Natural killer cell (primary cell): ENCODE results near the gene COL19A1. TPM values are rescaled to one million over a fixed set of nuclear protein-coding genes. Genes with fewer than 3 reads are reported as not detected.

ENCODE experiments used
- ATAC-seq, 3 donors: fragments of 150-1000 bp in 2 of 3; fragments of 200-7000 bp in 1 of 3; cut with Tn5 transposase; 1 replicate in 1 of 3; 2 replicates in 2 of 3; pipeline ENCODE4 v1.10.0; 2021; ENCODE audit warnings: mild to moderate bottlenecking in 2 of 3, moderate library complexity in 2 of 3
- DNase-seq, 2 donors: peaks; one replicate each; pipeline versions ENCODE4 v3.0.0 to v3.0.0-alpha.2; 2013 to 2021; ENCODE audit warnings: mixed read lengths in 1 of 2
- H3K27ac ChIP-seq: one replicate; pipeline ENCODE4 v1.5.1; 2013; ENCODE audit warnings: mild to moderate bottlenecking, low read length
- H3K27me3 ChIP-seq: one replicate; pipeline ENCODE4 v1.6.1; 2013; ENCODE audit warnings: low read length; ENCODE audit not compliant: control insufficient read depth, insufficient read depth
- H3K36me3 ChIP-seq: one replicate; pipeline ENCODE4 v1.6.1; 2013; ENCODE audit warnings: low read length; ENCODE audit not compliant: control insufficient read depth, insufficient read depth
- H3K4me1 ChIP-seq: one replicate; pipeline ENCODE4 v1.6.1; 2013; ENCODE audit warnings: low read length; ENCODE audit not compliant: control insufficient read depth, insufficient read depth
- H3K4me3 ChIP-seq: one replicate; pipeline ENCODE4 v1.5.1; 2013; ENCODE audit warnings: low read length
- H3K9me3 ChIP-seq: one replicate; pipeline ENCODE4 v1.6.1; 2013; ENCODE audit warnings: low read length; ENCODE audit not compliant: control insufficient read depth, insufficient read depth
- H3K27ac Mint-ChIP-seq, 2 donors: one replicate each; pipeline ENCODE4 v1.8.0; 2022; ENCODE audit warnings: mild to moderate bottlenecking in 2 of 2, mixed read lengths in 2 of 2, moderate library complexity in 1 of 2
- H3K27me3 Mint-ChIP-seq, 2 donors: one replicate each; pipeline ENCODE4 v1.8.0; 2022; ENCODE audit warnings: low read depth in 2 of 2, mixed read lengths in 2 of 2
- H3K36me3 Mint-ChIP-seq: one replicate; pipeline ENCODE4 v1.8.0; 2022; ENCODE audit warnings: mixed read lengths
- H3K4me1 Mint-ChIP-seq, 2 donors: one replicate each; pipeline ENCODE4 v1.8.0; 2022; ENCODE audit warnings: mixed read lengths in 2 of 2
- H3K4me3 Mint-ChIP-seq: one replicate; pipeline ENCODE4 v1.8.0; 2022; ENCODE audit warnings: mild to moderate bottlenecking, moderate library complexity, mixed read lengths
- H3K9me3 Mint-ChIP-seq, 2 donors: one replicate each; pipeline ENCODE4 v1.8.0; 2022; ENCODE audit warnings: mixed read lengths in 2 of 2
- WGBS: methylation state at CpG from one replicate; pipeline ENCODE4 v1.1.7; 2013; ENCODE audit warnings: missing lambda C conversion rate; ENCODE audit not compliant: insufficient coverage; 5-methylcytosine and 5-hydroxymethylcytosine counted together
- intact Hi-C: fragments of 100-400 bp; cut with micrococcal nuclease; formaldehyde crosslinking; loops from one replicate; pipeline ENCODE4 v1.14.2; 2022
- total RNA-seq, 4 donors: library from RNA; stranded (reverse); fragments of 120-200 nt in 1 of 4; gene quantifications; one replicate each; pipeline versions ENCODE4 v1.2.3 to v1.2.4, GENCODE V29; 2013 to 2022
- TF ChIP-seq, protein P1 (sequence below): fragments of 200-600 bp; IDR thresholded peaks from one replicate; pipeline ENCODE4 v1.8.0; 2022; ENCODE audit warnings: antibody characterized with exemption

COL19A1 gene
- under 1 TPM; 0.07 to 0.33 (median 0.18) TPM for total RNA-seq
- total RNA-seq (2013), result 44.5 TPM

- H3K36me3 Mint-ChIP-seq, result no peaks in the 10 kb centered on the region
- peaks cover 54 to 77% of the 10 kb centered on the region in 2 donors for H3K27me3 Mint-ChIP-seq
- H3K4me3 Mint-ChIP-seq, result peak within 1 kb of the TSS; percentile 86
Measured at GRCh38 chr6:69866351-69866769, at the start of gene COL19A1. COL19A1 (plus strand) TSS chr6:69866556; CDS start chr6:69879568, 13,012 bp downstream.

GRCh38 chr6:69816569-69816968 is 49.8 kb upstream of the COL19A1 start:
- Histone ChIP-seq H3K36me3 (no peaks in the 10 kb centered on the region), H3K27ac (peak overlapping the region; percentile 54), H3K4me1 (peaks cover 19% of the 10 kb centered on the region), H3K27me3 (no peaks in the 10 kb centered on the region), H3K4me3 (no peak overlapping the region), H3K9me3 (no peaks in the 10 kb centered on the region)
- Mint-ChIP-seq H3K27me3 (no peaks in the 10 kb centered on the region), H3K9me3 (no peaks in the 10 kb centered on the region), H3K27ac (peak overlapping the region; percentile 67 to 82), H3K4me1 (peaks cover 29 to 41% of the 10 kb centered on the region in 2 donors), H3K36me3 (no peaks in the 10 kb centered on the region), H3K4me3 (peak overlapping the region; percentile 57)
- peak; percentile 58 to 61 (median 59) for ATAC-seq
- TF ChIP-seq, protein P1, sequence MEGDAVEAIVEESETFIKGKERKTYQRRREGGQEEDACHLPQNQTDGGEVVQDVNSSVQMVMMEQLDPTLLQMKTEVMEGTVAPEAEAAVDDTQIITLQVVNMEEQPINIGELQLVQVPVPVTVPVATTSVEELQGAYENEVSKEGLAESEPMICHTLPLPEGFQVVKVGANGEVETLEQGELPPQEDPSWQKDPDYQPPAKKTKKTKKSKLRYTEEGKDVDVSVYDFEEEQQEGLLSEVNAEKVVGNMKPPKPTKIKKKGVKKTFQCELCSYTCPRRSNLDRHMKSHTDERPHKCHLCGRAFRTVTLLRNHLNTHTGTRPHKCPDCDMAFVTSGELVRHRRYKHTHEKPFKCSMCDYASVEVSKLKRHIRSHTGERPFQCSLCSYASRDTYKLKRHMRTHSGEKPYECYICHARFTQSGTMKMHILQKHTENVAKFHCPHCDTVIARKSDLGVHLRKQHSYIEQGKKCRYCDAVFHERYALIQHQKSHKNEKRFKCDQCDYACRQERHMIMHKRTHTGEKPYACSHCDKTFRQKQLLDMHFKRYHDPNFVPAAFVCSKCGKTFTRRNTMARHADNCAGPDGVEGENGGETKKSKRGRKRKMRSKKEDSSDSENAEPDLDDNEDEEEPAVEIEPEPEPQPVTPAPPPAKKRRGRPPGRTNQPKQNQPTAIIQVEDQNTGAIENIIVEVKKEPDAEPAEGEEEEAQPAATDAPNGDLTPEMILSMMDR, result no peak
- WGBS, result 18% methylated on average over 3 of the region's 3 CpGs
- intact Hi-C loops, result loop anchor here (2.0 kb wide), 1 partner anchor 20 kb away; the partner anchor contains the start of gene LMBRD1
- DNase-seq, result peak in 1 of 2 donors; percentile 70

More at GRCh38 chr6:69866351-69866769, at the start of gene COL19A1:
- WGBS, result 4% methylated on average over 19 of the region's 19 CpGs
- Mint-ChIP-seq H3K4me1 (peaks cover 11 to 18% of the 10 kb centered on the region in 2 donors), H3K27ac (peak within 1 kb of the TSS in 1 of 2 donors; percentile 11), H3K9me3 (no peaks in the 10 kb centered on the region)
- Histone ChIP-seq H3K4me3 (peak within 1 kb of the TSS; percentile 54), H3K9me3 (no peaks in the 10 kb centered on the region), H3K27ac (peak within 1 kb of the TSS; percentile 74), H3K36me3 (no peaks in the 10 kb centered on the region), H3K27me3 (peaks cover 33% of the 10 kb centered on the region), H3K4me1 (peaks cover 13% of the 10 kb centered on the region)
- ATAC-seq (peak; percentile 16 to 34 (median 24)), DNase-seq (peak; percentile 15 to 50)
- intact Hi-C loops, result no loop called here
- TF ChIP-seq, protein P1, result no peak

DNA sequence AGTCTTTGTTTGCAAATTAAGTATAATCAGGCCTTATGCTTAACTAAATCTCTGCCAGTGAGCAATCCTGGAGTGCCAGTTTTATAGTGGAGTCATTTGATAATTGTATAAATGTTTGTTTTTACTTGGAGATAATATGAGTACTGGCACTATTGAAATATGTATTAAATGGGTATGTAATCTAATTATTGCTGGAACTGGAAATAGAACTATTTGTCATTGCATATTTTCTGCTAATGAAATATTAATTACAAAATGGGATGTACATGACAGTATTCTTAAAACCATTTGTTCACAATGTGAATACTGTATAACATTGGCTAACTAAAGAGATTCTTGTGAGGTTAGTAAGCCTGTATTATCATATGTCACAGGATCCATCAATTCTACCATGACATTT is 49.0 kb upstream of the COL19A1 start:
- peaks cover 29 to 36% of the 10 kb centered on the region in 2 donors for H3K4me1 Mint-ChIP-seq
- H3K27me3 Mint-ChIP-seq, result no peaks in the 10 kb centered on the region
- H3K9me3 Mint-ChIP-seq, result no peaks in the 10 kb centered on the region
- H3K27ac Mint-ChIP-seq, result no peak overlapping the region
- ATAC-seq (no peak), DNase-seq (no peak)
- no peaks in the 10 kb centered on the region for H3K27me3 ChIP-seq
- H3K36me3 ChIP-seq, result no peaks in the 10 kb centered on the region
- TF ChIP-seq, protein P1, result no peak
- no peaks in the 10 kb centered on the region for H3K9me3 ChIP-seq
- no peak overlapping the region for H3K4me3 Mint-ChIP-seq
- no peaks in the 10 kb centered on the region for H3K36me3 Mint-ChIP-seq
- intact Hi-C loops, result loop anchor here (2.0 kb wide), 1 partner anchor 21 kb away; the partner anchor contains the start of gene LMBRD1
- no peak overlapping the region for H3K4me3 ChIP-seq
- no peak overlapping the region for H3K27ac ChIP-seq
- peaks cover 19% of the 10 kb centered on the region for H3K4me1 ChIP-seq
